ENCODE measurements around the gene FOXP1. TPM values are rescaled to one million over a fixed set of nuclear protein-coding genes. Genes with fewer than 3 reads are reported as not detected.

The FOXP1 gene
- total RNA-seq, 4 donors from 2014 or later = 169 to 300 (median 202) TPM

DNA sequence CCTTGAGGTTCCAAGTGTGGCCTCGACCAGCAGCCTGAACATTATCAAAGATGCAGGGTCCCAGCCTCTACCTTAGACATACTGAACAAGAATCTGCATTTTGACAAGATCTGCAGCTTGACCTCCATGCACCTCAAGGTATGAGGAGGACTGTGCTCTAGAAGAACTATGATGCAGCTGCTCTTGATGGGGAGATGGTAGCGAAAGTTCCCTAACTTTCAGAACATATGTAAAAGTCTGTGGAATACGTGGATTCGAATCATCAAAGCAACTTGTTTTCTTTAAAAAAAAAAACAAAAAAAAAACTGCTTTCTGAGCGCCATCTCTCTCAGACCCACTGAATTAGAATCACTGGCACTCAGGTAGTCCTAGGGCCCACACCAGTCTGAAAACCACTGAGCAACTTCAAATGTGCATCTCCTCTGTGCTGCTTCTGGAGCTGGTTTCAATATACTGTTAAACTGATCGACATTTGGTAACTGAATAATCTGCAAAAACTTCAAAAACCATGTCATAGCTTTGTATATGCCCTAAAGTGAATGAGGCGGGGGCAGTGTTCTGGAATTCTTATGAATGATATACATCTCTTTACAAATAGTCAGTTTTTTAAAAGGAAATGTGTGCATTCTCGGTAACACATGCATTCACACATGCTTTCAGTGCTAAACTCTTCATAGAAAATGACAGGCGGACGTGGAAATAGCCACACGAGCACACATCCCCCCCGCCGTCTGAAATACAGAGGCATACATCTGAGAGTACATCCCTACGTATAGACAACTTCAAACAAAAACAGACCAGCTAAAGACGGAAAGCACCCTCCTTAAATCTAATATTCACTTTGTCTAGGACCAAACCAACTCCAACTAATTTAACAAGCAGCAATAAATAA is 128.8 kb downstream of the FOXP1 start:
- H3K27me3 ChIP-seq = no peaks in the 10 kb centered on the region
- TF ChIP-seq POLR2AphosphoS5 (IDR thresholded peaks at IDR 0.05) = no peak
- no peak for TF ChIP-seq POLR2A (IDR thresholded peaks at IDR 0.05)
- no peak for TF ChIP-seq EP300 (IDR thresholded peaks at IDR 0.05)
- TF ChIP-seq, protein P1, sequence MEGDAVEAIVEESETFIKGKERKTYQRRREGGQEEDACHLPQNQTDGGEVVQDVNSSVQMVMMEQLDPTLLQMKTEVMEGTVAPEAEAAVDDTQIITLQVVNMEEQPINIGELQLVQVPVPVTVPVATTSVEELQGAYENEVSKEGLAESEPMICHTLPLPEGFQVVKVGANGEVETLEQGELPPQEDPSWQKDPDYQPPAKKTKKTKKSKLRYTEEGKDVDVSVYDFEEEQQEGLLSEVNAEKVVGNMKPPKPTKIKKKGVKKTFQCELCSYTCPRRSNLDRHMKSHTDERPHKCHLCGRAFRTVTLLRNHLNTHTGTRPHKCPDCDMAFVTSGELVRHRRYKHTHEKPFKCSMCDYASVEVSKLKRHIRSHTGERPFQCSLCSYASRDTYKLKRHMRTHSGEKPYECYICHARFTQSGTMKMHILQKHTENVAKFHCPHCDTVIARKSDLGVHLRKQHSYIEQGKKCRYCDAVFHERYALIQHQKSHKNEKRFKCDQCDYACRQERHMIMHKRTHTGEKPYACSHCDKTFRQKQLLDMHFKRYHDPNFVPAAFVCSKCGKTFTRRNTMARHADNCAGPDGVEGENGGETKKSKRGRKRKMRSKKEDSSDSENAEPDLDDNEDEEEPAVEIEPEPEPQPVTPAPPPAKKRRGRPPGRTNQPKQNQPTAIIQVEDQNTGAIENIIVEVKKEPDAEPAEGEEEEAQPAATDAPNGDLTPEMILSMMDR (IDR thresholded peaks at IDR 0.05) = no peak
- WGBS, 2 donors (ENCODE audit: low coverage in 1 of 2) = 88 to 94% methylated on average over 15 of the region's 15 CpGs
- H3K27ac ChIP-seq = no peak overlapping the region
- peaks cover 13 to 64% (median 13%) of the 10 kb centered on the region in 3 donors for H3K4me1 ChIP-seq
- H3K36me3 ChIP-seq = no peaks in the 10 kb centered on the region
- H3K9me3 ChIP-seq = no peaks in the 10 kb centered on the region
- no peak overlapping the region for H3K4me3 ChIP-seq
- no peak for ATAC-seq

DNA sequence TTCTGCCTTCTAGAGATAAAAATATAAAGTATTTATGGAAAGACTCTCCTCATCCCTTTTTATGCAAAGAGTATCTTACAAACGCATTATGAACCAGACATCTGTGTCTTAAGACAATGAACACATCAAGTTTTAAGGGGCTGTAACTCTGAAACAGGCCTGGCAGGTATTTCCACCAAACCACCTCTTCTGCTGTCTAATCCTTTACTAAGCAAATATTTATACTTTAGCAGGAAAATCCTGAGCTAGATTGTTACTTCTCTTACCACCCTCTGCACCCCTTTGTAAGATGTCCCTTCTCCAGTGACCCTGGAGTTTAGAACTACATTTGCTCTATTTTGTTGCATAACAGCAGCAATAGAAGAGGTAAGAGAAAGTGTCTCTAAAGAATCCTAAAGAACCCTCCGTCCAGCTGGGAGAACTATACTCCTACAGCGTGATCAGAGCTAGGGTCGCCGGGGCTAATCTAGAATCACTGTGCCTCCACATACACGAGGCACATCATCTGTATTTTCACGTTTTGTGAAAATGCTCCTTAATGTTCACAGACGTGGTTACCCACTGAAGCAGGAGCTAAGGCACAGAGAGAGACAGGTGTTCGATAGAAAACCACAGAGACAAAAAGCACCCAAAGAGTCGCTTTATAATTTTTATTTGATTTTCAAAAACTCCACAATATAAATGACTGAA is 129.6 kb downstream of the FOXP1 start:
- H3K4me3 ChIP-seq = no peak overlapping the region
- H3K27ac ChIP-seq = no peak overlapping the region
- 84 to 87% methylated on average over 10 of the region's 10 CpGs for WGBS, 2 donors (ENCODE audit: low coverage in 1 of 2)
- peaks cover 13 to 71% (median 13%) of the 10 kb centered on the region in 3 donors for H3K4me1 ChIP-seq
- TF ChIP-seq, protein P1 (IDR thresholded peaks at IDR 0.05) = no peak
- no peak for TF ChIP-seq POLR2AphosphoS5 (IDR thresholded peaks at IDR 0.05)
- no peak for TF ChIP-seq EP300 (IDR thresholded peaks at IDR 0.05)
- TF ChIP-seq POLR2A (IDR thresholded peaks at IDR 0.05) = no peak
- no peaks in the 10 kb centered on the region for H3K36me3 ChIP-seq
- no peaks in the 10 kb centered on the region for H3K9me3 ChIP-seq
- no peaks in the 10 kb centered on the region for H3K27me3 ChIP-seq
- no peak for ATAC-seq

DNA sequence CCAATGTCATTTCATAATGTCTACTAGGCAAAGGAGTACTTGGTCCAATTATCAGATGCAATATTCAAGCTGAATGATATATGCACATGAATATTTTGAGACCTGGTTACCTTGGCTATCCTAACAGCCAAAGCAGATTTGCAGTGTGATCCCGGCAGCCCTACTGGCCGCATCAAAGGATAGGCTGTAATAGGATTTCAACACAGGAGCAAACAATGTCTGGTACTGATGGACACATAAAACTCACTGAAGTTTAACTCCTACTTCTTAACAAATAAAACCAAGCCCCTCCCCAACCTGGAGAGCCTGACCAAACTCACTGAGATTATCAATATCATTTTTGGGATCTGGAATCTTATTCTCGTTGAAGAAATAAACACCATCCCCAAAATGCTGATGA is 130.2 kb downstream of the FOXP1 start:
- Histone ChIP-seq H3K4me3 (no peak overlapping the region), H3K4me1 (peaks cover 13 to 76% (median 15%) of the 10 kb centered on the region in 3 donors), H3K36me3 (no peaks in the 10 kb centered on the region), H3K27me3 (no peaks in the 10 kb centered on the region), H3K27ac (no peak overlapping the region), H3K9me3 (no peaks in the 10 kb centered on the region)
- TF ChIP-seq POLR2A (IDR thresholded peaks at IDR 0.05) (no peak), POLR2AphosphoS5 (IDR thresholded peaks at IDR 0.05) (no peak), EP300 (IDR thresholded peaks at IDR 0.05) (no peak)
- TF ChIP-seq, protein P1 (IDR thresholded peaks at IDR 0.05) = no peak
- WGBS, 2 donors (ENCODE audit: low coverage in 1 of 2) = 76 to 96% methylated on average over 3 of the region's 3 CpGs
- no peak for ATAC-seq

DNA sequence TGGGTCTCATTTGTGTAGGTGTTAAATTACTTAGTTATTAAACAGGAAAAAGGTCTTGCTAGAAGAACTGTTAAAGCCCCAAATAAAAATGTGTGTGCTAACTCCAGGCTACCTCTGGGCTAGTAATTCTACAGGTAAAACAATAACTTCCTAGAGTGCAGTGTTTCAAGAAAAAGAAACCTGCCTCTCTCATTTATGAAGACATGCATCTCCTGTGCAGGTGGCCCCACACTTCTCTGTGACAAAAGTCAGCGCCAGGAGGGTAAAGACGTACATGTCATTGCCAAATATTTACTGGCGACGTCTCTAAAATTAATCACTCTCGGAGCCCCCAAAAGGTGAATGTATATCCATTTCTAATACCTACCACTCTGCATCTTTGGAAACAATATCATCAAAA is 131.7 kb downstream of the FOXP1 start:
- H3K27ac ChIP-seq = no peak overlapping the region
- H3K27me3 ChIP-seq = no peaks in the 10 kb centered on the region
- no peak for ATAC-seq
- peaks cover 12 to 77% (median 12%) of the 10 kb centered on the region in 3 donors for H3K4me1 ChIP-seq
- WGBS, 2 donors (ENCODE audit: low coverage in 1 of 2) = 78 to 95% methylated on average over 2 to 5 of the region's 5 CpGs
- TF ChIP-seq EP300 (IDR thresholded peaks at IDR 0.05) (no peak), POLR2A (IDR thresholded peaks at IDR 0.05) (no peak), POLR2AphosphoS5 (IDR thresholded peaks at IDR 0.05) (no peak)
- TF ChIP-seq, protein P1 (IDR thresholded peaks at IDR 0.05) = no peak
- H3K4me3 ChIP-seq = no peak overlapping the region
- H3K9me3 ChIP-seq = no peaks in the 10 kb centered on the region
- no peaks in the 10 kb centered on the region for H3K36me3 ChIP-seq
